ENCODE results near the gene LAMTOR2.
"Not testable (repeated sequence)": the region's sequence is repeated elsewhere in the genome, so short reads cannot be mapped to it uniquely, and the experiment has no call there.

The LAMTOR2 gene

GRCh38 chr1:156025876-156026275 lies 28.7 kb upstream of the LAMTOR2 start:
- in situ Hi-C loops (cut with HindIII; ENCODE audit: low pct_ligation_motif_present, low sequenced_read_pairs), result no loop called here

GRCh38 chr1:156026588-156026987 lies 28.0 kb upstream of the LAMTOR2 start:
- Histone ChIP-seq H3K27me3 (replicated peaks) (no peaks in the 10 kb centered on the region), H3K27ac (no peak overlapping the region), H3K36me3 (replicated peaks) (no peaks in the 10 kb centered on the region), H3K4me3 (ENCODE audit: low read depth, low read length) (no peak overlapping the region)
- in situ Hi-C loops (cut with HindIII; ENCODE audit: low pct_ligation_motif_present, low sequenced_read_pairs), result no loop called here
- no peak for DNase-seq
- no peak for TF ChIP-seq CTCF (IDR thresholded peaks at IDR 0.05; ENCODE audit: low read depth, low read length, missing control alignments)

More at GRCh38 chr1:156025876-156026275, 28.7 kb upstream of the LAMTOR2 start:
- peak; percentile 95 for TF ChIP-seq CTCF (IDR thresholded peaks at IDR 0.05; ENCODE audit: low read depth, low read length, missing control alignments)
- H3K27ac ChIP-seq, result no peak overlapping the region
- no peak overlapping the region for H3K4me3 ChIP-seq (ENCODE audit: low read depth, low read length)
- DNase-seq, result peak; percentile 62
- no peaks in the 10 kb centered on the region for H3K36me3 ChIP-seq (replicated peaks)
- H3K27me3 ChIP-seq (replicated peaks), result no peaks in the 10 kb centered on the region

- Histone ChIP-seq H3K27me3 (replicated peaks) (no peaks in the 10 kb centered on the region), H3K36me3 (replicated peaks) (peaks cover 12% of the 10 kb centered on the region), H3K27ac (no peak overlapping the region), H3K4me3 (ENCODE audit: low read depth, low read length) (no peak overlapping the region)
- peak; percentile 66 for DNase-seq
- in situ Hi-C loops (cut with HindIII; ENCODE audit: low pct_ligation_motif_present, low sequenced_read_pairs), result no loop called here
- no peak for TF ChIP-seq CTCF (IDR thresholded peaks at IDR 0.05; ENCODE audit: low read depth, low read length, missing control alignments)
These were observed 21.6 kb upstream of the LAMTOR2 start for GRCh38 chr1:156033011-156033410.

- in situ Hi-C loops (cut with HindIII; ENCODE audit: low pct_ligation_motif_present, low sequenced_read_pairs); DNase-seq: not testable (repeated sequence)
These were observed 19.6 kb upstream of the LAMTOR2 start for GRCh38 chr1:156034991-156035390.

GRCh38 chr1:156042828-156043227 lies 11.8 kb upstream of the LAMTOR2 start:
- Histone ChIP-seq H3K27ac (no peak overlapping the region), H3K4me3 (ENCODE audit: low read depth, low read length) (no peak overlapping the region), H3K27me3 (replicated peaks) (no peaks in the 10 kb centered on the region), H3K36me3 (replicated peaks) (peaks cover 14% of the 10 kb centered on the region)
- in situ Hi-C loops (cut with HindIII; ENCODE audit: low pct_ligation_motif_present, low sequenced_read_pairs), result no loop called here
- TF ChIP-seq CTCF (IDR thresholded peaks at IDR 0.05; ENCODE audit: low read depth, low read length, missing control alignments), result no peak
- no peak for DNase-seq

More at GRCh38 chr1:156034991-156035390, 19.6 kb upstream of the LAMTOR2 start:
- H3K27ac ChIP-seq; H3K4me3 ChIP-seq (ENCODE audit: low read depth, low read length); H3K27me3 ChIP-seq (replicated peaks): not testable (repeated sequence)
- peaks cover 19% of the 10 kb centered on the region for H3K36me3 ChIP-seq (replicated peaks)

- no peak for TF ChIP-seq CTCF (IDR thresholded peaks at IDR 0.05; ENCODE audit: low read depth, low read length, missing control alignments)
- Histone ChIP-seq H3K36me3 (replicated peaks) (peaks cover 19% of the 10 kb centered on the region), H3K27ac (no peak overlapping the region), H3K4me3 (ENCODE audit: low read depth, low read length) (no peak overlapping the region), H3K27me3 (replicated peaks) (no peaks in the 10 kb centered on the region)
- DNase-seq, result no peak
- in situ Hi-C loops (cut with HindIII; ENCODE audit: low pct_ligation_motif_present, low sequenced_read_pairs), result no loop called here
These were observed 9.5 kb upstream of the LAMTOR2 start for GRCh38 chr1:156045076-156045475.
